ENCODE measurements around the gene SRSF9.
"Not testable (repeated sequence)": the region's sequence is repeated elsewhere in the genome, so short reads cannot be mapped to it uniquely, and the experiment has no call there.

The SRSF9 gene

DNA sequence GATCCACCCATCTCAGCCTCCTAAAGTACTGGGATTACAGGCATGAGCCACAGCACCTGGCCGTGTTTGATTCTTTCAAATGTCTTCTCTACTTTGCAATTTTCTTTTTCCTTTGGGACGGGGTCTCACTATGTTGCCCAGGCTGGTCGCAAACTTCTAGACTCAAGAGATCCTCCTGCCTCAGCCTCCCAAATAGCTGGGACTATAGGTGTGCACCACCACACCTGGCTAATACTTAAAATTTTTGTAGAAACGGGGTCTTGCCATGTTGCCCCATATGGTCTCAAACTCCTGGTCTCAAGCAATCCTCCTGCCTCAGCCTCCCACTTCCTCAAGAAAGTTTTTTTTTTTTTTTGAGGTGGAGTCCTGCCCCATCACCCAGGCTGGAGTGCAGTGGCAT, 21.6 kb downstream of the SRSF9 start:
- H3K27ac ChIP-seq = no peak overlapping the region
- no peaks in the 10 kb centered on the region for H3K27me3 ChIP-seq
- H3K36me3 ChIP-seq = peaks cover 51 to 77% (median 68%) of the 10 kb centered on the region in 11 experiments
- H4K20me1 ChIP-seq = peaks cover 11 to 86% (median 68%) of the 10 kb centered on the region in 11 experiments; a peak in 20 of 22 replicates
- peaks cover 27 to 42% (median 37%) of the 10 kb centered on the region in 10 experiments for H3K4me1 ChIP-seq
- H3K9me3 ChIP-seq (replicated peaks in 1 of 11) = no peaks in the 10 kb centered on the region
- H3K9ac ChIP-seq = peak overlapping the region in 10 of 11 experiments; percentile 87 to 92 (median 90); a peak in 13 of 22 replicates
- peak overlapping the region; percentile 78 to 99 (median 96); a peak in 16 of 20 replicates for H3K4me3 ChIP-seq
- TF ChIP-seq Cebpa-rat (IDR thresholded peaks at IDR 0.05) = no peak
- peak overlapping the region; percentile 82 to 99 (median 95) for H3K4me2 ChIP-seq

DNA sequence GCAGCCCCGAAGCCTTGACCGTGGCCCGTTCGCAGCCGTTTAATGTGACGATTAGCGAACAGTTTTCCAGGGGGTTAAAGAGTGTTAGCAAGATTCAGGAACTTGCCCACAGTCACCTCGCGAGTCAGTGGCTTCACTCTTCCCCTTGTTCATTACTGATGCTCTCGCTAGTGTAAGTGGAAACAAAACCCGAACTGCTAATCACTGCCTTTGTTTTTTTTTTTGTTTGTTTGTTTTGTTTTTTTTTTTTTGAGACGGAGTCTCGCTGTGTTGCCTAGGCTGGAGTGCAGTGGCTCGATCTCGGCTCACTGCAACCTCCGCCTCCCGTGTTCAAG, 22.7 kb downstream of the SRSF9 start:
- H3K27me3 ChIP-seq; H3K9me3 ChIP-seq (replicated peaks in 1 of 11): not testable (repeated sequence)
- peak overlapping the region; percentile 87 to 92 (median 90) for H3K9ac ChIP-seq
- H3K4me1 ChIP-seq = peaks cover 27 to 45% (median 36%) of the 10 kb centered on the region in 10 experiments
- H4K20me1 ChIP-seq = peaks cover 3 to 84% (median 65%) of the 10 kb centered on the region in 11 experiments; a peak in 20 of 22 replicates
- H3K27ac ChIP-seq = peak overlapping the region; percentile 72 to 89 (median 86); a peak in 21 of 22 replicates
- peaks cover 50 to 76% (median 66%) of the 10 kb centered on the region in 11 experiments for H3K36me3 ChIP-seq
- peak overlapping the region; percentile 78 to 99 (median 96) for H3K4me3 ChIP-seq
- H3K4me2 ChIP-seq = peak overlapping the region; percentile 82 to 99 (median 95)

DNA sequence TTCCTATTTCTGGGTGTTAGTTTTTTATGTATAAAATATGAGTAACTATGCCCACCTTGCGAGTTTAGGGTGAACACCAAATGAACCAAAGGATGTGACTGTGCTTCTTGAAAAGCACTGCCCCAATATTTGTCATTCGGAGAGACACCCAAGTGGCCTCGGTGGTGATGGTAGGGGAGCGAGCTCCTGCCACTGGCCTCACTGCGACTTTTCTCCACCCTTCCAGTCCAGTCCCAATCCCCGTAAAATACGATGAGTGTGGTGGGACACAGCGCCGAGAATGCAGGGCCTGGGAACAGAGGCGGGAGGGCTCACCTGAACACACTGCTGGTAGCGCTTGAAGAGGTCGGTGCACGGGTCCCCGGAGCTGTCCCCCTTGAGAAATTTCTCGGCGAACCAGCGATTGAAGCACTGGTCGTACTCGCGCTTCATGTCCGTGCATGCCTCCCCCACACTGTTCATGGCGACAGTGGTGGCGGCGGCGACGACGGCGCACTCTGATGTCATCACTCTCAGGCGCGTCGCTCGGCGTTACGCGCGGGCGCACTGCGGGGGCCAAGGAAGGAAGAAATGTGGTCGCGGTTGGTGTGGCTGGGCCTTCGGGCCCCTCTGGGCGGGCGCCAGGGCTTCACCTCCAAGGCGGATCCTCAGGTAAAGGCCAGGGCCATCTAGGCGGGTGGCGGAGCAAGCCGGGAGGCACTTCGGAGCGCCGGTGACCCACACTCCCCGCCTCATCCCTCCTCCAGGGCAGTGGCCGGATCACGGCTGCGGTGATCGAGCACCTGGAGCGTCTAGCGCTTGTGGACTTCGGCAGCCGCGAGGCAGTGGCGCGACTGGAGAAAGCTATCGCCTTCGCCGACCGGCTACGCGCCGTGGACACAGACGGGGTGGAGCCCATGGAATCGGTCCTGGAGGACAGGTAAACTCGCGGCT, 23.4 kb downstream of the SRSF9 start, which contains the start of the genes GATC and TRIAP1:
GATC (plus strand) TSS at position 534 of the 933 bp plus-strand sequence; CDS start at position 571, 37 bp downstream.
TRIAP1 (minus strand) TSS at position 474 of the 933 bp plus-strand sequence; CDS start at position 462, 12 bp downstream.
- Histone ChIP-seq H3K4me1 (peaks cover 27 to 45% (median 36%) of the 10 kb centered on the region in 10 experiments), H3K4me2 (peak within 1 kb of the TSS; percentile 82 to 99 (median 95)), H3K4me3 (peak within 1 kb of the TSS; percentile 78 to 99 (median 96)), H3K27ac (peak within 1 kb of the TSS; percentile 72 to 89 (median 86)), H3K9ac (peak within 1 kb of the TSS; percentile 87 to 92 (median 90)), H3K36me3 (peaks cover 53 to 76% (median 67%) of the 10 kb centered on the region in 11 experiments), H3K27me3 (no peaks in the 10 kb centered on the region), H4K20me1 (peaks cover 3 to 84% (median 62%) of the 10 kb centered on the region in 11 experiments; a peak in 20 of 22 replicates), H3K9me3 (replicated peaks in 1 of 11) (no peaks in the 10 kb centered on the region)
- no peak for TF ChIP-seq Cebpa-rat (IDR thresholded peaks at IDR 0.05)

GRCh38 chr12:120444676-120445075, 24.9 kb downstream of the SRSF9 start:
- Histone ChIP-seq H4K20me1 (peaks cover 11 to 84% (median 68%) of the 10 kb centered on the region in 11 experiments; a peak in 21 of 22 replicates), H3K4me3 (peak overlapping the region in 9 of 10 experiments; percentile 78 to 99 (median 95); a peak in 17 of 20 replicates), H3K27ac (peak overlapping the region in 7 of 11 experiments; percentile 27 to 89 (median 85); a peak in 6 of 22 replicates), H3K9ac (peak overlapping the region in 10 of 11 experiments; percentile 87 to 92 (median 90); a peak in 19 of 22 replicates), H3K4me1 (peaks cover 33 to 54% (median 44%) of the 10 kb centered on the region in 10 experiments), H3K36me3 (peaks cover 53 to 75% (median 67%) of the 10 kb centered on the region in 11 experiments), H3K4me2 (peak overlapping the region; percentile 72 to 99 (median 91)), H3K9me3 (replicated peaks in 1 of 11) (no peaks in the 10 kb centered on the region), H3K27me3 (no peaks in the 10 kb centered on the region)
- TF ChIP-seq Cebpa-rat (IDR thresholded peaks at IDR 0.05) = no peak

DNA sequence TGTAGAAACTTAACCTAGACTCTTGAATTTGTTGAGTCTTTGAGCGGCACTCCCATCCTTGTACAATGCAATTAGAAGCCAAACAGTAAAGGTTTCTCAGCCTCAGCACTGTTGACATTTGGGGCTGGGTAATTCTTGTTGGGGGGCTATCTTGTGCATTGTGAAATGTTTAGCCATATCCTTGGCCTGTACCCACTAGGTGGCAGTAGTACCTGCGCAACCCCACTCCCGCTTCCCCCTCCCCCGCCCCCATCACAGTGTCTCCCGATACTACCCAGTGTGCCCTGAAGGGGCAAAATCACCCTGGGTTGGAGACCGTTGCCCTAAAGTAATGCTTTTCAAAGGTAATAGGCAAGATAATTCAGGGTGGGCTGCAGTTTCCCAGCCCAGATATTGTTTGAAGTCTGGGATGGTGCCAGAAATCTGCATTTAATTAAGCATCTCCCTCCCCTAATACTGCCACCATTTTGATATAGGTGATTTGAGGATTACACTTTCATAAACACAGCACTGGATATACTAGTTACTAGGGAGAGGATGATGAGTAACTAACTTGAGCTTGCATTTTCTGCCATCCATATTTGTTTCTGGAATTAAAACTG, 29.8 kb downstream of the SRSF9 start:
- peak in 3 of 11 experiments; percentile 5 to 26 (median 17); a peak in 1 of 22 replicates for TF ChIP-seq Cebpa-rat (IDR thresholded peaks at IDR 0.05)
- Histone ChIP-seq H3K36me3 (peaks cover 42 to 55% (median 47%) of the 10 kb centered on the region in 11 experiments), H3K27me3 (no peaks in the 10 kb centered on the region), H3K9me3 (replicated peaks in 1 of 11) (no peaks in the 10 kb centered on the region), H3K4me3 (peak overlapping the region; percentile 67 to 91 (median 84); a peak in 19 of 20 replicates), H3K4me2 (peak overlapping the region; percentile 78 to 99 (median 92)), H3K9ac (peak overlapping the region; percentile 81 to 92 (median 89); a peak in 17 of 22 replicates), H4K20me1 (peaks cover 17 to 62% (median 55%) of the 10 kb centered on the region in 11 experiments; a peak in 20 of 22 replicates), H3K4me1 (peaks cover 22 to 44% (median 33%) of the 10 kb centered on the region in 10 experiments), H3K27ac (peak overlapping the region in 5 of 11 experiments; percentile 15 to 89 (median 86); a peak in 4 of 22 replicates)

DNA sequence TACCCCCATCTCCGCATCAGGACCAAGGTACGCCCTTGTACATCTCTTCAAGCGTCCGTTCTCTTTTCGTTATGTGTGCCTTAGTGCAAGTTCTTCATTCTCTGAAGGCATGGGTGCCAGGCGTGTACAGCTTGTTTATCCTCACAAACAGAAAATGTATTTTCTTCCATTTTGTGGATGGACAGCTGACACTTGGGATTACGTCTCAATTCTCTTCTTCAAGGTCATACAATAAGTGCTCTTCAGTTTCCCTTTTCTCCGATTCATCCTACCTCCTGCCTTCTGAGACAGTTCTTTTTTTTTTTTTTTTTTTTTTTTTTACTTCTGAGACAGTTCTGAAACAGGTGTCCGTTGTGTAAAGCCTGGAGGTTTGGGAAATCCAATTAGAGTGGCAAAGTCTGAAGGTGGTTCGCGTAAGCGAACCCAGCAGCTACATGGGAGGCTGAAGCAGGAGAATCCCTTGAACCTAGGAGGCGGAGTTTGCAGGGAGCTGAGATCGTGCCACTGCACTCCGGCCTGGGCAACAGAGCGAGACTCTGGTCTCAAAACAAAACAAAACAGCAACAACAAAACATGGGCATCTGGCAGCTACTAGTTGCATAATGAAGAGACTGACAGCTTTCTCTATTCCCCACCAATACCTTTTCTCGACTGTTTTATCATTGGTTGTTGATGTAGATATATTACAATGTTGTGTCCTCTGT, 30.9 kb downstream of the SRSF9 start:
- peaks cover 14 to 51% (median 45%) of the 10 kb centered on the region in 11 experiments; a peak in 20 of 22 replicates for H4K20me1 ChIP-seq
- no peaks in the 10 kb centered on the region for H3K9me3 ChIP-seq (replicated peaks in 1 of 11)
- peaks cover 15 to 33% (median 23%) of the 10 kb centered on the region in 10 experiments for H3K4me1 ChIP-seq
- no peaks in the 10 kb centered on the region for H3K27me3 ChIP-seq
- peak overlapping the region; percentile 81 to 92 (median 89) for H3K9ac ChIP-seq
- H3K36me3 ChIP-seq = peaks cover 31 to 44% (median 36%) of the 10 kb centered on the region in 11 experiments
- H3K4me3 ChIP-seq = peak overlapping the region; percentile 67 to 91 (median 84)
- peak overlapping the region; percentile 78 to 99 (median 92) for H3K4me2 ChIP-seq
- no peak for TF ChIP-seq Cebpa-rat (IDR thresholded peaks at IDR 0.05)
- peak overlapping the region; percentile 74 to 90 (median 86) for H3K27ac ChIP-seq

DNA sequence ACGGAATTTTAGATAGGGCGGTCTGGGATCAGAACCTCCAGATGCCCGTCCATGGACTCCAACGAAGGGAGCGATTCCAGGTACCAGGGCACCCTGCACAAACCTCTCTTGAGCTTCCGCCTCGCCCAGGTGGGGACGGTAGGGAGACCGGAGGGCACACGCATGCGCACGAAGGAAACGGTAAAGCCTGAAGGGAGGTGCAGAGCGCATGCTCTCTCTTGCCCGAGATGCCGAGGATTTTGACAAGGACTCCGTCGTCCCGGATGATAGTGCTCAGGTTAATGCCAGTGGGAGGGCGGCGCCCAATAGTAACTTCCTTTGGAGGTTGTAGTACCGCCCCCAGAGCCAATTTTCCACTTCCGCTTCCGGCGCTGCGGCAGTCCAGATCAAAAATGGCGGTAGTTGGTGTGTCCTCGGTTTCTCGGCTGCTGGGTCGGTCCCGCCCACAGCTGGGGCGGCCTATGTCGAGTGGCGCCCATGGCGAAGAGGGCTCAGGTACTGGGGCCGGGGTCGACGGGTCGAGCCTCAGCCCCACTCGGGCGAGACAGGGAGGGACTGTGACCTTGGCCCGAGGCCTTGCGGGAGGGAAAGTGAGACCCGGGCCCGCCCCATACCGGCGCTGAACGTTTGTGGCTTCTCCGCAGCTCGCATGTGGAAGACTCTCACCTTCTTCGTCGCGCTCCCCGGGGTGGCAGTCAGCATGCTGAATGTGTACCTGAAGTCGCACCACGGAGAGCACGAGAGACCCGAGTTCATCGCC, 31.6 kb downstream of the SRSF9 start, which contains the start of gene COX6A1:
COX6A1 (plus strand) TSS at position 379 of the 760 bp plus-strand sequence; CDS start at position 393, 14 bp downstream.
- TF ChIP-seq Cebpa-rat (IDR thresholded peaks at IDR 0.05) = no peak
- peak within 1 kb of the TSS; percentile 80 to 99 (median 92) for H3K4me2 ChIP-seq
- H3K27me3 ChIP-seq = no peaks in the 10 kb centered on the region
- peak within 1 kb of the TSS; percentile 74 to 90 (median 86) for H3K27ac ChIP-seq
- peaks cover 24 to 37% (median 29%) of the 10 kb centered on the region in 11 experiments for H3K36me3 ChIP-seq
- peak within 1 kb of the TSS; percentile 67 to 91 (median 84) for H3K4me3 ChIP-seq
- no peaks in the 10 kb centered on the region for H3K9me3 ChIP-seq (replicated peaks in 1 of 11)
- peaks cover 14 to 44% (median 38%) of the 10 kb centered on the region in 11 experiments; a peak in 19 of 22 replicates for H4K20me1 ChIP-seq
- peak within 1 kb of the TSS; percentile 81 to 92 (median 89) for H3K9ac ChIP-seq
- H3K4me1 ChIP-seq = peaks cover 15 to 26% (median 21%) of the 10 kb centered on the region in 10 experiments
